AG09309 (cell line): Measurements from ENCODE around the gene CPB1.
A peak's percentile ranks its signal among the peaks of the same experiment; 100 is the strongest.

Experiments used
- DNase-seq: peaks from one replicate; pipeline ENCODE4 v3.0.0-alpha.2; 2010; ENCODE audit warnings: low read depth
- H3K4me3 ChIP-seq: 2 replicates; pipeline ENCODE4 v1.5.1; 2011; ENCODE audit warnings: mild to moderate bottlenecking, low read depth, low read length, moderate library complexity; ENCODE audit not compliant: control insufficient read depth
- CTCF ChIP-seq: IDR thresholded peaks from 2 replicates; pipeline ENCODE4 v1.5.1; 2011; ENCODE audit warnings: mild to moderate bottlenecking, low read depth, low read length, inconsistent platforms; ENCODE audit not compliant: insufficient read depth, control insufficient read depth; ENCODE audit errors: missing control alignments

CPB1 gene

GRCh38 chr3:148856384-148856783 is 28.8 kb downstream of the CPB1 start:
- TF ChIP-seq CTCF = no peak
- no peak overlapping the region for H3K4me3 ChIP-seq
- DNase-seq = no peak

GRCh38 chr3:148857316-148857715 is 29.7 kb downstream of the CPB1 start:
- no peak for TF ChIP-seq CTCF
- DNase-seq = no peak
- no peak overlapping the region for H3K4me3 ChIP-seq

- peak; percentile 25 for DNase-seq
- no peak overlapping the region for H3K4me3 ChIP-seq
- TF ChIP-seq CTCF = peak; percentile 62
Observed at GRCh38 chr3:148861277-148861869, 33.8 kb downstream of the CPB1 start.

- TF ChIP-seq CTCF = no peak
- DNase-seq = no peak
- H3K4me3 ChIP-seq = no peak overlapping the region
Observed at GRCh38 chr3:148863297-148863696, 35.7 kb downstream of the CPB1 start.

- TF ChIP-seq CTCF = no peak
- no peak overlapping the region for H3K4me3 ChIP-seq
Observed at GRCh38 chr3:148863814-148864213, 36.2 kb downstream of the CPB1 start.

GRCh38 chr3:148865049-148865448 is 37.4 kb downstream of the CPB1 start, which contains the start of gene CPA3:
Gene CPA3, plus strand, starts transcription at chr3:148865296. Its CDS starts 12 bp downstream, at chr3:148865308.
- DNase-seq = no peak
- no peak within 1 kb of the TSS for H3K4me3 ChIP-seq
- TF ChIP-seq CTCF = no peak

More at GRCh38 chr3:148863814-148864213, 36.2 kb downstream of the CPB1 start:
- DNase-seq = no peak
